Stimulated activated CD8-positive, alpha-beta memory T cell treated with anti-CD3 and anti-CD28 coated beads, Interleukin-12 subunit alpha, Interleukin-12 subunit beta, amount 100 ng/mL, for 1 hour (primary cell): ENCODE measurements around the gene NAV3.

ENCODE experiments used
- DNase-seq: peaks from one replicate; pipeline ENCODE4 v3.0.0-alpha.2; 2020; ENCODE audit warnings: low read depth

The NAV3 gene

DNA sequence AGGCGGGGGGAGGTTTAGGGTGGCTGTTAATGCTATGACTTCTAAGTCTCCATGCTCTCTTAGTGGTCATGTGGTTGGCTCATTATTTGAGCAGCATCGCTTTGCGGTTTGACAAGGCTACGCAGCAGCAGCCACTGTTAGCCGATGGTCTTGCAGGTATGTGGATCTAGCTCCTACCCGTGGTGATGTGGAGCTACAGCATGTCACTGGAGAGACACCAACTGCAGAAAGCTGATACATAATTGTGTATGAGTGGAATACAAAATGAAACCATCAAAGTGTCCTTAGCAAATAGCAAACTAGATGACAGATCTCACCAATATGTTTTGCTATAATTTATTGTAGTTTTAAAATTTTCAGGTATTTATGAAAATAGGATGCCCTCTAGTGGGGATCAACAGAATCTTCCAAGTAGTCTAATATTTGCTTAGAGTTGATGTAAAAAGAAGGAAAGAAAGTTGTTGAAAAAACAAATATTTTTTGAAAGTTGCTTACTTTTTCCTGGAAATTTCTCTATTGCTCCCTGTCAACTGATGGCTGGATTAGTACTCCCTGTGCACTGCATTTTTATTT is 94.9 kb downstream of the NAV3 start:
- no peak for DNase-seq

GRCh38 chr12:77928078-77928477 is 97.4 kb downstream of the NAV3 start:
- DNase-seq: no peak

- DNase-seq: no peak
Observed at GRCh38 chr12:77932216-77932615, 101.5 kb downstream of the NAV3 start.

- DNase-seq: no peak
Observed at GRCh38 chr12:77938301-77938700, 107.6 kb downstream of the NAV3 start.

DNA sequence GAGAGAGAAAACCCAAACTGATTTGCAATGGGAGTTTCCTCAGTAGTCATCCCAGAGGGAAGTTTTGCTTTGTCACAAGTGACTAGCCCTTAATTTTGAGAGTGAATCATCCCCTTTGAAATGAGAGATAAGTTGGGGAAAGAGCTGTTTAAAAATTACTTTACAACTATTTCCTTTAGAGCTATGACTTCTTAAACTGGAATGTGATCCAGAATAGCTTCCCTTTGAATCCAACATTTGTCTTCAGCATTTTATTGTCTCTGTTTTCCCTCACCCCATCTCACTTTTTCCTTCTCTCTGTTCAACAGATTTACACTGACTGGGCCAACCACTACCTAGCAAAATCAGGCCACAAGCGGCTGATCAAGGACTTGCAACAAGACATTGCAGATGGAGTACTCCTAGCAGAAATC is 109.3 kb downstream of the NAV3 start:
- no peak for DNase-seq

DNA sequence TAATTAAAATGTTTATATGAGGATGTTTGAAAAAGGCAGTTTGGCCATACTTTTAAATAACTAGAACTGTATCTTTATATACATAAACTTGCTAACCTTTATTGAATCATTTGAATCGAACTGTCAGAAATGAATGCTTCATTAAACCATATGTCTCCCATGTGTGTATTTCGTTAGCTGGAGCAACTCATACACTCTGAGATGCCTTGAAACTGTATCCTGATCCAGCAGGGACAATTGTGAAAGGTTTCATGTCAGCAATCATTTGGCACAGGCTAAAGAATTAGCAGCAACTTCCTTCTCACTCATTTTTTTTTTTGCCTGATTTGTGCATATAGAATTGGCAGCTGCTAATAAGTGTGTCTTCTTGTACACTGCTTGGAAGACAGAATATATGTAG is 109.9 kb downstream of the NAV3 start:
- no peak for DNase-seq

GRCh38 chr12:77941401-77941800 is 110.7 kb downstream of the NAV3 start:
- DNase-seq: no peak

- no peak for DNase-seq
Observed at GRCh38 chr12:77943466-77943865, 112.8 kb downstream of the NAV3 start.

- no peak for DNase-seq
Observed at GRCh38 chr12:77946541-77947061, 115.9 kb downstream of the NAV3 start.

DNA sequence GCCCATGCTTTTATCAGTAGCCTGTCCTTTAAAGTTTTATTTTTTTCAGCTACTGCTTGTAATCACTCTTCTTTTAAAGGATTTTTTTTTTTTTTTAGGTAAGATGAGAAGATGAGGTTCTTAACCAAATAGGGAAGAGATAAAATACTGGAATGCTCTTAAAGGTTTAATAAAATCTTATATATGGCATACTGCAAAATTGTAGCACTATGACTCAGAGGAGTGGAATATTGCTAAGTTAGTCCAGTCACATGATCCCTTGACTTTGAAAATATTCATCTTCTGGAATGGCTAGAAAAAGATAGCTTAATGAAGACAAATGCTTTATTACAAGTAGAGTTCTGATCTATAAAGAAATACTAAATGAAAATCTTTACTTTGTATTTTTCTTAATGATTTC is 116.6 kb downstream of the NAV3 start:
- no peak for DNase-seq

- no peak for DNase-seq
Observed at GRCh38 chr12:77947746-77948145, 117.1 kb downstream of the NAV3 start.

- no peak for DNase-seq
Observed at GRCh38 chr12:77949943-77950342, 119.2 kb downstream of the NAV3 start.

DNA sequence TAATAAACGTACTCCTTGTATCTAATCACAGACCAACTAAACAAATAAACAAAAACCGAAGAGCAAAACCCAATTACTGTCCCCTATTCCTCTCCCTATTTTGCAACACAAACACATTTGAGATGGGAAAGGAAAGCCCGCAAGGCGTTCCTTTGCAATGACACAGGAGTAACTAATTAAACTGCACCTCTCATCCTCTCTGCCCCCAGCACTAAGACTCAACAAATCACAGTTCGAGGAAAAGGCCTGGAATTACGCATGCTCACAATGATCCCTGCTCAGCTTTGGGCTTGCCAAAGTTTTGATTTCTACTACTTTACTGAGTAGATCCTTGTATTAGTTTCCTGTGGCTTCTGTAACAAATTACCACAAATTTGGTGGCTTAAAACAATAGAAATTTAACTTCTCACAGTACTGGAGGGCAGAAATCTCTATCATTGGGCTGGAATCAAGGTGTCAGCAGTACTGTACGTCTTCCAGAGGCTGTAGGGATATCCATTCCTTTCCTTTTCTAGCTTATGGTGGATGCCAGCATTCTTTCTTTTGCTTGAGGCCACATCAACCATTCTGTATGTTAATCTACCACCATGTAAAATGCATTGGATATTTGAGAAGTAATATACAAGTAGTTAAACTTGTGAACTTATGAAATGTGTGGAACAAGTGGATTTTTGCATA is 123.0 kb downstream of the NAV3 start:
- no peak for DNase-seq

DNA sequence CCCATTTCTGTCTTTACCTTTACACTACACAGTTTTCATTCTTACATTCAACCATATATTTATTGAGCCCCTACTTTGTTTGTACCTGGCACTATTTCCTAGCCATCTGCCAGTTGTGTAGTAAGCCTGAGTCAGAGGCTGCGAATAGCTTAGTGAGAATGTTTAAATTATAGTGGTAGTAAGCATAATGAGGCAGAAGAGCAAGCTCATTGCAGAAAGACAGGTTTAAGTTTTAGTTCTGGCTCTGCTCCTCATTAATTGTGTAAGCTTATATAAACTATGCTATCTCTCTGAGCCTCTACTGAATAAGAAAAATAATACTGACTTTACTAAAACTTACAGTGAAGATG is 123.5 kb downstream of the NAV3 start:
- no peak for DNase-seq

DNA sequence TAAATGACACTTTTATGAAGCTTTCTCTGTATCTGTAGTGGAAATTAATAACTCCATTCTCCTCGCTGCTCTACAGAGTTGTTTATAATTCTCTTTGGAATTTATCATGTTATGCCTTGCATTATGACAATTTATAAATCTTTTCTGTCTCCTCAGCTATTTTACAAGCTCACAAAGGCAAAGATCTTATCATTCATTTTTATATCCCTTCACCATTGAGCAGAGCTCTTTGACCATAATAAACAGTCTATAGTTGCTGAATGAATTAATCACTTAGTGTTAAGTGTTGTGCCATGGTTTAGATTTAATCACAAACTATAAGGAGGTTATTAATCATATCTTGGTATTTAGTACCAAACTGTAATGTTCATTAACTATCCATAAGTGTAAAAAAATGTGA is 126.4 kb downstream of the NAV3 start:
- no peak for DNase-seq

- no peak for DNase-seq
Observed at GRCh38 chr12:77963576-77964178, 133.0 kb downstream of the NAV3 start.

- DNase-seq: no peak
Observed at GRCh38 chr12:77965790-77966189, 135.1 kb downstream of the NAV3 start.

- DNase-seq: no peak
Observed at GRCh38 chr12:77968021-77968420, 137.3 kb downstream of the NAV3 start.

DNA sequence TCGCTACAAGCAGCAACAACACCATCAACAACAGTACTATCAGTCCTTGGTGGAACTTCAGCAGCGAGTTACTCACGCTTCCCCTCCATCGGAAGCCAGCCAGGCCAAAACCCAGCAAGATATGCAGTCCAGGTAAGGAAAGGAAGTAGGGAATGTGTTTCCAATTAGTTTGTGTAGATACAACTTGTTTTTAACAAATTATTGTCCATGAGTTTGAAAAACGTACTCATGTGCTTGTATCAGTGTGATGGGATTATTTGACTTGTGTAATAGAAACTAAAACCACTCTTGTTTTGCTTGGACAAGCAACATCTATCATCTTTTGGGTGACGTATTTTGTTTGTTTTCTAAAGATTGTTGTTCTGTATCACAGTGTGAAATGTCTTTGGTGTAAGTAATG is 137.9 kb downstream of the NAV3 start:
- no peak for DNase-seq

GRCh38 chr12:77973579-77973978 is 142.9 kb downstream of the NAV3 start:
- no peak for DNase-seq

- DNase-seq: no peak
Observed at GRCh38 chr12:77974645-77975044, 144.0 kb downstream of the NAV3 start.

GRCh38 chr12:77979597-77980250 is 149.0 kb downstream of the NAV3 start:
- no peak for DNase-seq

DNA sequence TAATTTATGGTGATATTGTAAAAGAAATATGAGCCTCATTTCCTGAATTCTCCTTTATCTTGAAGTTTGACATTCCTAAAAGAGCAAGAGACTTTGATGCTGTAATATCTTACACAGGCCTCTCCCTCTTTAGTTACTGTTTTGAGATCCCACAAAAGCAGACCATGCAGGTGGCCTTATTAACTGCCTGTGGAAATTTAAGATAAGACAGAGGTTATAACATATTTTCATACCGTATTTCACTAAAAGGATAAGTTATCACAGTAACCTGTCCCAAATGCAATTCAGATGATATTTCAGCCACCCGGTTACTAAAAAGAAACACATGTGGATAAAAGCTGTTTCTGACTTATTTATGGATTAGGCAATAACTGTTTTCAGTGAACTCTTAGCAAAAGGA is 150.1 kb downstream of the NAV3 start:
- DNase-seq: no peak
